GM19452 (cell line): ENCODE results near the gene GPR132.

Experiments used
- ATAC-seq: cut with Tn5 transposase; IDR thresholded peaks from one replicate; pipeline ENCODE4 v1.9.1; 2021; ENCODE audit not compliant: unreplicated experiment

Gene GPR132

DNA sequence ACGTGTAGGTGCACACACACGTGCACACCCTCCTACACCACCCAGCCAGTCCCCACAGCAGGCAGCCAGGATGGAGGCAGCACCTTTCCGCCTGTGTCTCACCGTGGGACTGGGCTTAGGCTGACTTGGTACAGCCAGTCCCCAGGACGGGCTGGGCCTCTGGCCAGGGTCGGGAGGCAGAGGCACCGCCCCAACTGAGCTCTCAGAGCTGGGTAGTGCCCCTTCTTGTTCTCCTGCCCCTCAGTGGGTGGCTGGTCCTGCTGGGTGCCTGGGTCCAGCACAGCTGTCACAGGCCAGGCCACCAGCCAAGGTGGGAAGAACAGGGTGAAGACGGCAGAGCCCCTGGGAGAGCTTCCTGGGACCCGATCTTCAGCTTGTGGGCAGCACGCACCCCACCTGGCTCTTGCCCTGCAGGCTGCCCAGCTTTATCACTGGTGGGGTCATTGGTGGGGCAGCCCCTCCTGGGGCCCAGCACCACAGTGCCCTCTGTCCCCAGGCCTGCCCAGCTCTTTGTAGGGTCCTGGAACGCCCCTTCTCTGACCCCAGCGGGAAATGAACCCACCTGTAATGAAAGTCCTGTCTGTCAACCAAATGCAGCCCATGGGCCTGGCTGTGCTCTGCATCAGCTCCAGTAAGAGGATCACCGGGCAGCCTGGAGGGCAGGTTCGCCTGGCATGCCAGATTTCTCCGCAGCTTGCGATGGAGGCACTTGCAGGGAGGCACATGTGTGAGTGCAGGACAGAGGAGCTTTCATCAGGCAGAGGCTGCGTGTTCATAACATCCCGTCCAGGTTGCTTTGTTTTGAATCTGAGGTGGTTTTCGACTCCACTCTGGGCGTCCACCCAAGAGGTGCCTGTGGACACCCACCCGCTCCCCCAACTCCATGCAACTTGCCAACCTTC lies 59.0 kb downstream of the GPR132 start:
- ATAC-seq: no peak

DNA sequence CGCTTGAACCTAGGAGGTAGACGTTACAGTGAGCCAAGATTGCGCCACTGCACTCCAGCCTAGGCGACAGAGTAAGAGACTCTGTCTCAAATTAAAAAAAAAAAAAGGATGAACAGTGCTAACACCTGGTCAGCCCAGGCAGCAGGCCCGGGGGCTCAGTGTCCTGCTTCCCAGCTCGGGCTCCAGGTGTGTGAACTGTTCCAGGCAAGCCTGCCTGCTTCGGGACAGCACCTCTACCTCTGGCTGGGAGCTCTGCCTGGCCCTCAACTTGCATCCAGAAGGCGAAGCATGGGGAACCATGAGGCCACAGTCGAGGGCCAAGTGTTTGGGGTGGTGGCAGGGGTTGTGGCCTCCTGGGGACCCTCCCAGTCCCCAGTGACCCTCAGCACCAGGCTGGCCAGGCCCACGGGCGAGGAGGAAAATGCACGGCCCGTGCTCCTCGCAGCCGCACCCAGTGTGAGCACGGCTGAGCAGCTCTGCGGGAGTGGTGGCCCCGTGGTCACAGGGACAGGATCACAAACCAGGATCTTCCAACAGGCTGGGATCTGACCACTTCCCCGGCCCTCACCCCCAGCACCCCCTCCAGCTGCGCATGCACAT lies 59.8 kb downstream of the GPR132 start:
- ATAC-seq: no peak
